Measurements from ENCODE around the gene LSM10.

LSM10 gene

GRCh38 chr1:36380143-36380619 lies 17.5 kb downstream of the LSM10 start:
- DNase-seq = no peak
- TF ChIP-seq CTCF (IDR thresholded peaks at IDR 0.05; ENCODE audit: low read depth, low read length) = no peak
- H3K9me3 ChIP-seq = no peaks in the 10 kb centered on the region
- H3K4me1 ChIP-seq = peaks cover 14% of the 10 kb centered on the region
- no peak overlapping the region; the same call in 1 of the 2 replicates for H3K4me3 ChIP-seq (ENCODE audit: low read depth, low read length)
- no peaks in the 10 kb centered on the region for H3K27me3 ChIP-seq
- H3K36me3 ChIP-seq = no peaks in the 10 kb centered on the region

GRCh38 chr1:36377791-36378492 lies 19.8 kb downstream of the LSM10 start:
- Histone ChIP-seq H3K4me1 (peaks cover 31% of the 10 kb centered on the region), H3K36me3 (no peaks in the 10 kb centered on the region), H3K9me3 (no peaks in the 10 kb centered on the region), H3K4me3 (ENCODE audit: low read depth, low read length) (no peak overlapping the region), H3K27me3 (no peaks in the 10 kb centered on the region)
- no peak for TF ChIP-seq CTCF (IDR thresholded peaks at IDR 0.05; ENCODE audit: low read depth, low read length)
- no peak for DNase-seq

- no peak overlapping the region for H3K4me3 ChIP-seq (ENCODE audit: low read depth, low read length)
- DNase-seq = no peak
- no peak for TF ChIP-seq CTCF (IDR thresholded peaks at IDR 0.05; ENCODE audit: low read depth, low read length)
- H3K9me3 ChIP-seq = no peaks in the 10 kb centered on the region
- H3K36me3 ChIP-seq = no peaks in the 10 kb centered on the region; the same call in 1 of the 2 replicates
- H3K4me1 ChIP-seq = peaks cover 30% of the 10 kb centered on the region
- no peaks in the 10 kb centered on the region for H3K27me3 ChIP-seq
Observed at GRCh38 chr1:36372617-36373016, 25.1 kb downstream of the LSM10 start.

GRCh38 chr1:36369061-36369861 lies 28.4 kb downstream of the LSM10 start:
- H3K4me3 ChIP-seq (ENCODE audit: low read depth, low read length) = no peak overlapping the region
- H3K27me3 ChIP-seq = no peaks in the 10 kb centered on the region
- H3K9me3 ChIP-seq = no peaks in the 10 kb centered on the region
- TF ChIP-seq CTCF (IDR thresholded peaks at IDR 0.05; ENCODE audit: low read depth, low read length) = peak; percentile 68
- peak; percentile 73 for DNase-seq
- no peaks in the 10 kb centered on the region; the same call in 1 of the 2 replicates for H3K36me3 ChIP-seq
- peaks cover 23% of the 10 kb centered on the region for H3K4me1 ChIP-seq

GRCh38 chr1:36367798-36368197 lies 29.9 kb downstream of the LSM10 start:
- Histone ChIP-seq H3K27me3 (no peaks in the 10 kb centered on the region), H3K36me3 (no peaks in the 10 kb centered on the region; the same call in 1 of the 2 replicates), H3K4me3 (ENCODE audit: low read depth, low read length) (no peak overlapping the region), H3K4me1 (peaks cover 10% of the 10 kb centered on the region; the same call in 1 of the 2 replicates), H3K9me3 (no peaks in the 10 kb centered on the region)
- DNase-seq = no peak
- TF ChIP-seq CTCF (IDR thresholded peaks at IDR 0.05; ENCODE audit: low read depth, low read length) = no peak
